GM12878 (cell line): ENCODE measurements around the gene PCK1. TPM values are rescaled to one million over a fixed set of nuclear protein-coding genes. Genes with fewer than 3 reads are reported as not detected.

Experiments
- ATAC-seq: fragments of 200-7000 bp; cut with Tn5 transposase; 3 replicates; pipeline ENCODE4 v1.9.1; 2020; ENCODE audit warnings: mild to moderate bottlenecking, moderate library complexity
- BruUV-seq: library from RNA; stranded (reverse); fragments of 400-500 nt; replicated peaks from 2 replicates; lab custom pipeline; 2021; lab: Mats Ljungman, UMichigan
- CTCF ChIA-PET: fragments of 300-600 bp; sonication (Branson Sonifier 250); formaldehyde crosslinking; extraction: SDS; loops from one replicate; lab custom pipeline; 2021; ENCODE audit warnings: inconsistent platforms; lab: Yijun Ruan, JAX
- POLR2A ChIA-PET: fragments of 350-600 bp; formaldehyde crosslinking; extraction: SDS; loops from one replicate; lab custom pipeline; 2021; ENCODE audit warnings: inconsistent platforms; lab: Charles Lee
- RAD21 ChIA-PET: fragments of 300-600 bp; sonication (Branson Sonifier 250); formaldehyde crosslinking; loops from one replicate; lab custom pipeline; 2023; ENCODE audit warnings: antibody characterized with exemption; ENCODE audit not compliant: unreplicated experiment; lab: Charles Lee
- SMC1A ChIA-PET: fragments of 300-600 bp; sonication (Branson Sonifier 250); formaldehyde crosslinking; loops from one replicate; lab custom pipeline; 2023; ENCODE audit not compliant: unreplicated experiment, uncharacterized antibody; lab: Charles Lee
- DNase-seq: peaks from one replicate; pipeline ENCODE4 v3.0.0-alpha.2; 2011; ENCODE audit warnings: low read depth, low spot score
- FAIRE-seq: peaks from 3 replicates; lab custom pipeline; 2011; peaks lifted over from hg19 to GRCh38; lab: Jason Lieb, UNC
- H2AFZ ChIP-seq: 2 replicates; pipeline ENCODE4 v1.6.0; 2011; ENCODE audit warnings: low read depth, low read length, control low read depth; ENCODE audit not compliant: control insufficient read depth
- H3K27ac ChIP-seq: 2 replicates; pipeline ENCODE4 v1.5.1; 2011; ENCODE audit warnings: control low read depth; ENCODE audit not compliant: control insufficient read depth, insufficient read depth
- H3K27me3 ChIP-seq, 2 experiments: replicated peaks in 1 of 2; 2 replicates each; pipeline versions ENCODE4 v1.6.0 to v1.6.1; 2011; ENCODE audit warnings: low read length in 1 of 2; ENCODE audit not compliant: control insufficient read depth in 2 of 2, insufficient read depth in 2 of 2
- H3K36me3 ChIP-seq, 2 experiments: 2 replicates each; pipeline ENCODE4 v1.5.1; 2011; ENCODE audit warnings: low read length in 1 of 2; ENCODE audit not compliant: control insufficient read depth in 2 of 2, insufficient read depth in 2 of 2
- H3K4me1 ChIP-seq: 2 replicates; pipeline ENCODE4 v1.6.1; 2011; ENCODE audit warnings: mild to moderate bottlenecking, low read length, moderate library complexity, mixed read lengths; ENCODE audit not compliant: control insufficient read depth, insufficient read depth
- H3K4me2 ChIP-seq: 2 replicates; pipeline ENCODE4 v1.6.0; 2011; ENCODE audit warnings: control low read depth; ENCODE audit not compliant: control insufficient read depth, insufficient read depth
- H3K4me3 ChIP-seq: fragments of 200-600 bp; sonication (generic); 2 replicates; pipeline ENCODE4 v1.5.1; 2016
- H3K79me2 ChIP-seq: 2 replicates; pipeline ENCODE4 v1.6.0; 2011; ENCODE audit warnings: low read length; ENCODE audit not compliant: control insufficient read depth, insufficient read depth
- H3K9ac ChIP-seq: 2 replicates; pipeline ENCODE4 v1.8.0; 2011; ENCODE audit warnings: low read length, control low read depth, mixed read lengths; ENCODE audit not compliant: control insufficient read depth, insufficient read depth
- H3K9me3 ChIP-seq: replicated peaks from 3 replicates; pipeline ENCODE4 v1.5.1; 2011; ENCODE audit warnings: mild to moderate bottlenecking, low read length; ENCODE audit not compliant: control insufficient read depth, insufficient read depth
- H4K20me1 ChIP-seq: 2 replicates; pipeline ENCODE4 v1.6.0; 2011; ENCODE audit not compliant: control insufficient read depth, insufficient read depth
- EP300 ChIP-seq, 2 experiments: fragments of 150-350 bp in 1 of 2; IDR thresholded peaks; 2 replicates each; pipeline ENCODE4 v1.6.1; 2011 to 2012; ENCODE audit warnings: low read depth in 2 of 2, low read length in 2 of 2, borderline replicate concordance in 1 of 2, improper control_type of control experiment in 1 of 2, inconsistent platforms in 1 of 2; ENCODE audit not compliant: control insufficient read depth in 1 of 2
- KDM1A ChIP-seq: fragments of 200-600 bp; sonication (generic); IDR thresholded peaks from 2 replicates; pipeline ENCODE4 v1.6.1; 2016; ENCODE audit warnings: borderline replicate concordance
- MYB ChIP-seq: fragments of 150-350 bp; IDR thresholded peaks from 2 replicates; pipeline ENCODE4 v1.6.1; 2014; ENCODE audit warnings: mild to moderate bottlenecking, low read depth, low read length, borderline replicate concordance
- NKRF ChIP-seq: fragments of 450-650 bp; conservative IDR thresholded peaks from 2 replicates; pipeline ENCODE4 v1.6.1; 2017; ENCODE audit warnings: mild to moderate bottlenecking, moderate library complexity
- POU2F2 ChIP-seq: IDR thresholded peaks from 3 replicates; pipeline ENCODE4 v1.6.1; 2011; ENCODE audit warnings: low read depth, mild to moderate bottlenecking, low read length, borderline replicate concordance
- SMARCA5 ChIP-seq: fragments of 450-650 bp; IDR thresholded peaks from 2 replicates; pipeline ENCODE4 v1.6.1; 2017; ENCODE audit warnings: mild to moderate bottlenecking
- ZSCAN29 ChIP-seq: fragments of 450-650 bp; IDR thresholded peaks from 2 replicates; pipeline ENCODE4 v1.6.1; 2017; ENCODE audit warnings: mild to moderate bottlenecking, moderate library complexity
- WGBS: methylation state at CpG from one replicate; pipeline ENCODE4 v1.1.6; 2016; ENCODE audit warnings: low lambda C conversion rate; ENCODE audit not compliant: insufficient replicate concordance, insufficient coverage; ENCODE audit errors: missing lambda C conversion rate; 5-methylcytosine and 5-hydroxymethylcytosine counted together
- in situ Hi-C: fragments of 300-500 bp; cut with MboI; formaldehyde crosslinking; loops from 9 replicates; pipeline ENCODE4 v1.14.3; 2018; ENCODE audit warnings: mixed read lengths
- intact Hi-C: fragments of 100-400 bp; cut with micrococcal nuclease; formaldehyde crosslinking; loops from one replicate; pipeline ENCODE4 v1.14.2; 2022; ENCODE audit not compliant: unreplicated experiment
- polyA plus RNA-seq, 11 experiments: library from polyadenylated mRNA; depleted of rRNA in 4 of 11; unstranded in 6 of 11; stranded (reverse) in 5 of 11; fragments of >200 nt; fragmentation: Nextera tagmentation in 4 of 11; fragmentation: Illumina TruSeq in 1 of 11; extraction: Ambion mirVana in 4 of 11; extraction: Trizol in 1 of 11; gene quantifications; 1 replicate in 1 of 11; 2 replicates in 10 of 11; pipeline versions ENCODE4 v1.2.1 to v1.2.3, GENCODE V29; 2011 to 2016; ENCODE audit warnings: inconsistent platforms in 2 of 11, missing spikeins in 2 of 11, low read depth in 1 of 11
- total RNA-seq, 4 experiments: library from RNA; depleted of rRNA in 3 of 4; stranded (reverse); fragments of >200 nt in 3 of 4; fragmentation: Illumina TruSeq in 1 of 4; extraction: Trizol in 1 of 4; gene quantifications; 2 replicates each; pipeline versions ENCODE4 v1.2.1 to v1.2.3, GENCODE V29; 2013 to 2021
- TF ChIP-seq, protein P1 (sequence below): IDR thresholded peaks from 2 replicates; pipeline ENCODE4 v1.6.1; 2011; ENCODE audit warnings: low read depth, low read length, improper control_type of control experiment, borderline replicate concordance

PCK1 gene
- total and polyA plus RNA-seq, 10 of the 15 experiments (the other 5 are each of a cell fraction or from before 2014, with no cell fraction given), result 0.02 to 0.33 (median 0.09) TPM; not detected in 5

- ChIA-PET RAD21 (no interaction called here), SMC1A (no interaction called here), CTCF (interaction anchor here (0.6 kb wide), 1 partner anchor 37 kb away, joined by 3 read pairs; no protein-coding TSS in a partner anchor), POLR2A (no interaction called here)
- H4K20me1 ChIP-seq, result no peaks in the 10 kb centered on the region; the same call in 1 of the 2 replicates
- H3K36me3 ChIP-seq, result no peaks in the 10 kb centered on the region
- FAIRE-seq (no peak), ATAC-seq (no peak), DNase-seq (no peak)
- no peak overlapping the region for H3K4me3 ChIP-seq
- no peak overlapping the region for H2AFZ ChIP-seq
- BruUV-seq, result no TSS peak
- H3K4me2 ChIP-seq, result no peak overlapping the region
- H3K4me1 ChIP-seq, result no peaks in the 10 kb centered on the region
- TF ChIP-seq POU2F2 (no peak), NKRF (no peak), EP300 (IDR thresholded peaks at IDR 0.05; ENCODE audit: borderline replicate concordance in 1 of 2, control insufficient read depth in 1 of 2, low read depth in 2 of 2, low read length in 2 of 2) (no peak), ZSCAN29 (no peak), KDM1A (no peak), MYB (no peak), SMARCA5 (no peak)
- TF ChIP-seq, protein P1, sequence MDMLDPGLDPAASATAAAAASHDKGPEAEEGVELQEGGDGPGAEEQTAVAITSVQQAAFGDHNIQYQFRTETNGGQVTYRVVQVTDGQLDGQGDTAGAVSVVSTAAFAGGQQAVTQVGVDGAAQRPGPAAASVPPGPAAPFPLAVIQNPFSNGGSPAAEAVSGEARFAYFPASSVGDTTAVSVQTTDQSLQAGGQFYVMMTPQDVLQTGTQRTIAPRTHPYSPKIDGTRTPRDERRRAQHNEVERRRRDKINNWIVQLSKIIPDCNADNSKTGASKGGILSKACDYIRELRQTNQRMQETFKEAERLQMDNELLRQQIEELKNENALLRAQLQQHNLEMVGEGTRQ, result no peak
- H3K9me3 ChIP-seq, result no peaks in the 10 kb centered on the region
- intact Hi-C loops, result no loop called here
- 37% methylated on average over 10 of the region's 10 CpGs for WGBS
- no peak overlapping the region for H3K9ac ChIP-seq
- in situ Hi-C loops, result no loop called here
- no peaks in the 10 kb centered on the region for H3K79me2 ChIP-seq
- peaks cover 6 to 9% of the 10 kb centered on the region in 2 experiments; a peak in 3 of 4 replicates for H3K27me3 ChIP-seq
- H3K27ac ChIP-seq, result no peak overlapping the region
Observed at GRCh38 chr20:57559289-57559634, 1.6 kb upstream of the PCK1 start.
